ENCODE measurements around the gene DDC. TPM values are rescaled to one million over a fixed set of nuclear protein-coding genes. Genes with fewer than 3 reads are reported as not detected.

DDC gene
- total RNA-seq, 1 donor from 2014 or later, result not detected

- Histone ChIP-seq H3K4me3 (no peak overlapping the region), H3K36me3 (no peaks in the 10 kb centered on the region), H3K9me3 (no peaks in the 10 kb centered on the region), H3K27me3 (no peaks in the 10 kb centered on the region), H3K27ac (no peak overlapping the region), H3K4me1 (no peaks in the 10 kb centered on the region)
- DNase-seq (ENCODE audit: low spot score in 2 of 2), result no peak
- intact Hi-C loops (cut with DNase I), result no loop called here
- no peak for TF ChIP-seq CTCF (IDR thresholded peaks at IDR 0.05)
These were observed 85.3 kb downstream of the DDC start for GRCh38 chr7:50479743-50480517.

DNA sequence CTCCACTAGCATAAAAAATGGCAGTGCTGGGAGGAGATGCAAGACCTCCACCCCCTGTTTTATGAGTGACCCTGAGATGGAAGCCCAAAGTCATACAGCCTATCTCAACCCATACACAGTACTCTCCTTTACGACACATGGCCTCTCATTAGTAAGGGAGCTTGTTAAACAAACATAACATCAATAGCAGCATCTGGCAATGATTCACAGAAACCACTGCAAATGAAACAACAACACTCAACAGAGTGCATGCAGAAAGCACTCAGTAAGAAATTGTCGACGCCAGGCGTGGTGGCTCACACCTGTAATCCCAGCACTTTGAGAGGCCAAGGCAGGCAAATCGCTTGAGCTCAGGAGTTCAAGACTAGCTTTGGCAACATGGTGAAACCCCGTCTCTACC is 87.6 kb downstream of the DDC start:
- Histone ChIP-seq H3K9me3 (no peaks in the 10 kb centered on the region), H3K27ac (no peak overlapping the region), H3K4me3 (no peak overlapping the region), H3K27me3 (no peaks in the 10 kb centered on the region), H3K36me3 (no peaks in the 10 kb centered on the region), H3K4me1 (no peaks in the 10 kb centered on the region)
- intact Hi-C loops (cut with DNase I), result no loop called here
- TF ChIP-seq CTCF (IDR thresholded peaks at IDR 0.05), result no peak
- DNase-seq (ENCODE audit: low spot score in 2 of 2), result no peak

DNA sequence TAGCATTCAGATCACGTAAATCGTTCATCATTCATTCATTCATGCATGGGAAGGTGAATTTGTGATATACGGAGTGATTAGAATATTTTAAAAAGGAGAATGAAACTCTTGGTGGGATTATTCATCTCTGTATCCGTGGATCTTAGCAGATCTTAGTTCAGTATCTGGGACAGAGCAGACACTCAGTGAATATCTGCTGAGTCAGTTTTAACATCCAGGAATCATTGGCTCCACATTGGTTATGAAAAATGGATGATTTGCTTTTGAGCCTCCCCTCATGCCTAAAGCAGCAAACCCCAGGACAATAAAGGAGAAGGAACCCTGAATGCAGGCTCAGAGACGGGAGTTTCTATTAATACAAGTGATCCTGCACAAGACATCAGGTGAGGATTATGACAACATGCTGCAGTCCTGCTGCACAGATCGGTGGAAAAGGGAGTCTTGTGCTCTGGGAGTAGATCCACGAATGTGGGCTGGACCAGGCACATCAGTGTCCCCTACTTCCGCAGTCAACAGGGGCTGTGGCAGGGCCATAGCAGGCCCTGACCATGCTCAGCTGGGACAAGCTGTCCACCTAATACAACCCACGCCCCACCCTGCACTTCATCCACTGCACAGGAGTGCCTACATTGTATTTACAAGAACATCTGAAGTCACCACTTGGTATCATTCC is 88.1 kb downstream of the DDC start:
- TF ChIP-seq CTCF (IDR thresholded peaks at IDR 0.05), result no peak
- intact Hi-C loops (cut with DNase I), result no loop called here
- DNase-seq (ENCODE audit: low spot score in 2 of 2), result no peak

GRCh38 chr7:50475340-50475739 is 89.9 kb downstream of the DDC start:
- TF ChIP-seq CTCF (IDR thresholded peaks at IDR 0.05), result no peak
- Histone ChIP-seq H3K4me3 (no peak overlapping the region), H3K4me1 (no peaks in the 10 kb centered on the region), H3K9me3 (no peaks in the 10 kb centered on the region), H3K27ac (no peak overlapping the region), H3K36me3 (no peaks in the 10 kb centered on the region), H3K27me3 (no peaks in the 10 kb centered on the region)
- intact Hi-C loops (cut with DNase I), result no loop called here
- no peak for DNase-seq (ENCODE audit: low spot score in 2 of 2)

More for the DNA sequence above, 88.1 kb downstream of the DDC start:
- no peaks in the 10 kb centered on the region for H3K9me3 ChIP-seq
- H3K27ac ChIP-seq, result no peak overlapping the region
- no peaks in the 10 kb centered on the region for H3K27me3 ChIP-seq
- H3K4me1 ChIP-seq, result no peaks in the 10 kb centered on the region
- no peak overlapping the region for H3K4me3 ChIP-seq
- no peaks in the 10 kb centered on the region for H3K36me3 ChIP-seq

GRCh38 chr7:50474382-50475160 is 90.6 kb downstream of the DDC start:
- Histone ChIP-seq H3K4me3 (no peak overlapping the region), H3K9me3 (no peaks in the 10 kb centered on the region), H3K36me3 (no peaks in the 10 kb centered on the region), H3K27ac (no peak overlapping the region), H3K4me1 (no peaks in the 10 kb centered on the region), H3K27me3 (no peaks in the 10 kb centered on the region)
- no peak for TF ChIP-seq CTCF (IDR thresholded peaks at IDR 0.05)
- DNase-seq (ENCODE audit: low spot score in 2 of 2), result no peak
- intact Hi-C loops (cut with DNase I), result no loop called here
